Femur (tissue), 1 donor: ENCODE data around the gene ANKRD40.
"Not testable (repeated sequence)": the region's sequence is repeated elsewhere in the genome, so short reads cannot be mapped to it uniquely, and the experiment has no call there.

Experiments used
- DNase-seq: peaks from one replicate; pipeline ENCODE4 v3.0.0-alpha.2; 2017

ANKRD40 gene

GRCh38 chr17:50685691-50686493 lies 21.8 kb downstream of the ANKRD40 start:
- DNase-seq: no peak

- DNase-seq: no peak
Observed at GRCh38 chr17:50685334-50685665, 22.4 kb downstream of the ANKRD40 start.

GRCh38 chr17:50684612-50685333 lies 22.9 kb downstream of the ANKRD40 start:
- DNase-seq: no peak

- DNase-seq: no peak
Observed at GRCh38 chr17:50684288-50684611, 23.5 kb downstream of the ANKRD40 start.

- DNase-seq: no peak
Observed at GRCh38 chr17:50683434-50684287, 24.1 kb downstream of the ANKRD40 start.

GRCh38 chr17:50682938-50683337 lies 24.8 kb downstream of the ANKRD40 start:
- no peak for DNase-seq

GRCh38 chr17:50682441-50682840 lies 25.3 kb downstream of the ANKRD40 start:
- no peak for DNase-seq

- peak; percentile 80 for DNase-seq
Observed at GRCh38 chr17:50681263-50682200, 26.2 kb downstream of the ANKRD40 start.

GRCh38 chr17:50680543-50681262 lies 27.0 kb downstream of the ANKRD40 start:
- not testable (repeated sequence) for DNase-seq

- no peak for DNase-seq
Observed at GRCh38 chr17:50680126-50680525, 27.6 kb downstream of the ANKRD40 start.

GRCh38 chr17:50679008-50679544 lies 28.6 kb downstream of the ANKRD40 start:
- no peak for DNase-seq

GRCh38 chr17:50677851-50678375 lies 29.8 kb downstream of the ANKRD40 start:
- DNase-seq: no peak

- no peak for DNase-seq
Observed at GRCh38 chr17:50676065-50676975, 31.4 kb downstream of the ANKRD40 start.

- DNase-seq: no peak
Observed at GRCh38 chr17:50675627-50676026, 32.1 kb downstream of the ANKRD40 start.

- DNase-seq: no peak
Observed at GRCh38 chr17:50675190-50675589, 32.5 kb downstream of the ANKRD40 start.

GRCh38 chr17:50672831-50673551 lies 34.7 kb downstream of the ANKRD40 start:
- peak; percentile 11 for DNase-seq

- DNase-seq: no peak
Observed at GRCh38 chr17:50672071-50672470, 35.6 kb downstream of the ANKRD40 start.

GRCh38 chr17:50668838-50669581 lies 38.7 kb downstream of the ANKRD40 start:
- peak; percentile 8 for DNase-seq
